HCT116 (cell line): Measurements from ENCODE around the gene KIF26B. TPM values are rescaled to one million over a fixed set of nuclear protein-coding genes. Genes with fewer than 3 reads are reported as not detected.

ENCODE experiments used
- ATAC-seq: fragments of 200-7000 bp; cut with Tn5 transposase; 2 replicates; pipeline ENCODE4 v1.9.1; 2020; ENCODE audit warnings: mild to moderate bottlenecking, moderate library complexity
- BruUV-seq: library from RNA; stranded (reverse); fragments of 400-500 nt; replicated peaks from 2 replicates; lab custom pipeline; 2021; lab: Mats Ljungman, UMichigan
- CTCF ChIA-PET: fragments of 300-600 bp; sonication (Branson Sonifier 250); formaldehyde crosslinking; loops from one replicate; lab custom pipeline; 2021; ENCODE audit warnings: antibody characterized with exemption; lab: Charles Lee
- POLR2A ChIA-PET: fragments of 300-600, 350-600 bp; sonication (Branson Sonifier 250); formaldehyde crosslinking; loops from one replicate; lab custom pipeline; 2021; ENCODE audit warnings: antibody characterized with exemption; lab: Charles Lee
- RAD21 ChIA-PET, 2 experiments: fragments of 300-600 bp; sonication (Branson Sonifier 250); formaldehyde crosslinking; loops; one replicate each; lab custom pipeline; 2023; ENCODE audit warnings: low total read pairs in 2 of 2; ENCODE audit not compliant: uncharacterized antibody in 2 of 2, unreplicated experiment in 2 of 2, low non-redundant PET in 1 of 2; lab: Charles Lee
- DNase-seq: peaks from one replicate; pipeline ENCODE4 v3.0.0-alpha.2; 2010; ENCODE audit warnings: low read depth, low spot score
- H2AFZ ChIP-seq: fragments of 200-600 bp; shearing (Covaris generic), sonication (generic); 2 replicates; pipeline ENCODE4 v1.6.1; 2017; ENCODE audit warnings: low read depth, mixed run types, mixed read lengths, antibody characterized with exemption, low read length; ENCODE audit not compliant: poor library complexity, severe bottlenecking
- H3K27ac ChIP-seq: 2 replicates; pipeline ENCODE4 v1.5.1; 2012; ENCODE audit warnings: low read depth, low read length
- H3K27me3 ChIP-seq: fragments of 200-600 bp; sonication (generic); 2 replicates; pipeline ENCODE4 v1.6.1; 2016; ENCODE audit warnings: mixed run types, low read length, mixed read lengths; ENCODE audit not compliant: insufficient read depth
- H3K36me3 ChIP-seq, 2 experiments: fragments of 200-500 bp in 1 of 2; fragments of 200-600 bp in 1 of 2; sonication (Bioruptor generic) in 1 of 2; sonication (generic) in 1 of 2; 2 replicates each; pipeline versions ENCODE4 v1.5.1 to v1.6.1; 2014 to 2016; ENCODE audit warnings: low read length in 2 of 2, inconsistent platforms in 1 of 2, mixed read lengths in 1 of 2, mixed run types in 1 of 2; ENCODE audit not compliant: insufficient read depth in 2 of 2, control insufficient read depth in 1 of 2
- H3K4me1 ChIP-seq, 2 experiments: fragments of 200-600 bp in 1 of 2; sonication (generic) in 1 of 2; 2 replicates each; pipeline versions ENCODE4 v1.5.1 to v1.6.1; 2012 to 2017; ENCODE audit warnings: low read length in 2 of 2, inconsistent platforms in 1 of 2, mild to moderate bottlenecking in 1 of 2, mixed read lengths in 1 of 2, mixed run types in 1 of 2, moderate library complexity in 1 of 2; ENCODE audit not compliant: insufficient read depth in 2 of 2, control insufficient read depth in 1 of 2
- H3K4me2 ChIP-seq: fragments of 200-600 bp; sonication (generic); 2 replicates; pipeline ENCODE4 v1.6.1; 2017; ENCODE audit warnings: mixed run types, low read length, mixed read lengths
- H3K4me3 ChIP-seq, 2 experiments: fragments of 200-600 bp in 1 of 2; sonication (generic) in 1 of 2; replicated peaks in 1 of 2; 2 replicates each; pipeline ENCODE4 v1.5.1; 2011 to 2016; ENCODE audit warnings: low read length in 2 of 2, control low read depth in 1 of 2, low read depth in 1 of 2, mild to moderate bottlenecking in 1 of 2, mixed read lengths in 1 of 2, mixed run types in 1 of 2
- H3K79me2 ChIP-seq: fragments of 200-600 bp; sonication (generic); 2 replicates; pipeline ENCODE4 v1.6.1; 2017; ENCODE audit warnings: mild to moderate bottlenecking, mixed run types, low read length, moderate library complexity, mixed read lengths; ENCODE audit not compliant: insufficient read depth
- H3K9ac ChIP-seq: fragments of 200-600 bp; sonication (generic); 2 replicates; pipeline ENCODE4 v1.6.1; 2016; ENCODE audit warnings: low read length, mixed read lengths
- H3K9me2 ChIP-seq: fragments of 200-600 bp; sonication (generic), shearing (Covaris generic); 2 replicates; pipeline ENCODE4 v1.6.1; 2017; ENCODE audit warnings: mixed run types, mild to moderate bottlenecking, moderate library complexity; ENCODE audit not compliant: insufficient read depth
- H3K9me3 ChIP-seq, 2 experiments: fragments of 200-500 bp in 1 of 2; fragments of 200-600 bp in 1 of 2; sonication (Bioruptor generic) in 1 of 2; sonication (generic) in 1 of 2; 2 replicates each; pipeline ENCODE4 v1.6.1; 2014 to 2017; ENCODE audit warnings: low read length in 2 of 2, mixed read lengths in 2 of 2, inconsistent platforms in 1 of 2, low read depth in 1 of 2, mild to moderate bottlenecking in 1 of 2, mixed run types in 1 of 2, moderate library complexity in 1 of 2; ENCODE audit not compliant: control insufficient read depth in 1 of 2, insufficient read depth in 1 of 2
- H4K20me1 ChIP-seq: fragments of 200-600 bp; sonication (generic), shearing (Covaris generic); 2 replicates; pipeline ENCODE4 v1.6.1; 2017; ENCODE audit warnings: mixed run types, mild to moderate bottlenecking, moderate library complexity; ENCODE audit not compliant: insufficient read depth
- CBX3 ChIP-seq: IDR thresholded peaks from 2 replicates; pipeline ENCODE4 v1.6.1; 2012; ENCODE audit warnings: low read depth
- CEBPB ChIP-seq: IDR thresholded peaks from 2 replicates; pipeline ENCODE4 v1.6.1; 2012; ENCODE audit warnings: low read depth
- ELF1 ChIP-seq: IDR thresholded peaks from 2 replicates; pipeline ENCODE4 v1.6.1; 2012; ENCODE audit warnings: low read depth, borderline replicate concordance
- EZH2phosphoT487 ChIP-seq: fragments of 200-600 bp; IDR thresholded peaks from 2 replicates; pipeline ENCODE4 v1.6.1; 2018; ENCODE audit warnings: antibody characterized with exemption, borderline replicate concordance
- JUND ChIP-seq: IDR thresholded peaks from 2 replicates; pipeline ENCODE4 v1.6.1; 2012
- POLR2A ChIP-seq: IDR thresholded peaks from 2 replicates; pipeline ENCODE4 v1.7.0; 2011; ENCODE audit warnings: borderline replicate concordance; ENCODE audit not compliant: insufficient read depth, insufficient read length; ENCODE audit errors: extremely low read depth
- RAD21 ChIP-seq: IDR thresholded peaks from 2 replicates; pipeline ENCODE4 v1.6.1; 2012; ENCODE audit warnings: low read depth, mild to moderate bottlenecking
- SIN3A ChIP-seq: IDR thresholded peaks from 2 replicates; pipeline ENCODE4 v1.6.1; 2012; ENCODE audit warnings: low read depth
- SP1 ChIP-seq: IDR thresholded peaks from 2 replicates; pipeline ENCODE4 v1.6.1; 2012; ENCODE audit warnings: low read depth
- SRF ChIP-seq: IDR thresholded peaks from 2 replicates; pipeline ENCODE4 v1.6.1; 2012; ENCODE audit warnings: low read depth
- TCF7L2 ChIP-seq: IDR thresholded peaks from 2 replicates; pipeline ENCODE4 v1.7.0; 2011; ENCODE audit warnings: borderline replicate concordance, inconsistent platforms; ENCODE audit not compliant: insufficient read depth, insufficient read length; ENCODE audit errors: extremely low read depth
- YY1 ChIP-seq: IDR thresholded peaks from 2 replicates; pipeline ENCODE4 v1.6.1; 2011; ENCODE audit warnings: low read length, low read depth, moderate library complexity, mild to moderate bottlenecking; ENCODE audit not compliant: insufficient replicate concordance; ENCODE audit errors: extremely low read depth
- ZNF274 ChIP-seq: fragments of 200-500 bp; sonication (Bioruptor generic); IDR thresholded peaks from 2 replicates; pipeline ENCODE4 v1.6.1; 2014; ENCODE audit warnings: mild to moderate bottlenecking, low read depth, low read length, inconsistent platforms
- intact Hi-C: fragments of 100-400 bp; cut with micrococcal nuclease; formaldehyde crosslinking; loops from 2 replicates; pipeline ENCODE4 v1.10.0; 2022
- total RNA-seq: library from RNA; stranded (reverse); gene quantifications from one replicate; pipeline ENCODE4 v1.2.1, GENCODE V29; 2021; ENCODE audit not compliant: unreplicated experiment
- TF ChIP-seq, protein P1 (sequence below): IDR thresholded peaks from 2 replicates; pipeline ENCODE4 v1.6.1; 2012; ENCODE audit warnings: low read depth
- TF ChIP-seq, protein P2 (sequence below), 3 experiments: fragments of 200-600 bp in 1 of 3; sonication (generic) in 1 of 3; IDR thresholded peaks in 2 of 3; conservative IDR thresholded peaks in 1 of 3; 2 replicates each; pipeline ENCODE4 v1.5.1; 2012 to 2017; ENCODE audit warnings: low read depth in 2 of 3, low read length in 2 of 3, antibody characterized with exemption in 1 of 3, borderline replicate concordance in 1 of 3, control low read depth in 1 of 3, mild to moderate bottlenecking in 1 of 3, mixed read lengths in 1 of 3, mixed run types in 1 of 3, moderate library complexity in 1 of 3; ENCODE audit not compliant: insufficient read depth in 1 of 3
- TF ChIP-seq, protein P3 (sequence below): IDR thresholded peaks from 2 replicates; pipeline ENCODE4 v1.6.1; 2012

The KIF26B gene
- total RNA-seq, 1 experiment from 2014 or later: 0.49 TPM

DNA sequence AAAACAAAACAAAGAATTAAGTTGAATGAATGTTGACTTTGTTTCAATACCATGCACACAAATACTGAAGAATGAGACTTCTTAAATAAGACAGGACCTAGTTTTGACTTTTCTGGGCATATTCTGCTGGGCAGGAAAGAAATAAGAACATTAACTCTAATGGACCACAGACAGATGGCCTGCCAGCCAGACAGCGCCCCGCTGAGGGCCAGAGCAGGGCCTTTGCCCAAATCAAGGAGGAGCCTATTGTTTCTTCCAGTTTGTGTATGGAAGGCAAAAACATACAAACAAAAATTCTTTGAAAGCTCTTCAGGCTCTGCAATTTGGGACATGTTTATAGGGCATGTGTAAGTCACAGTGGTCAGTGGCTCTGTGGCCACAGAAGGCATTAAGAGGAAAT is 44.4 kb upstream of the KIF26B start:
- RAD21 ChIA-PET: no interaction called here
- H3K4me3 ChIP-seq: no peak overlapping the region
- no peak for TF ChIP-seq CEBPB
- H3K9me2 ChIP-seq: no peaks in the 10 kb centered on the region
- no peak overlapping the region for H2AFZ ChIP-seq
- BruUV-seq: no TSS peak
- no peaks in the 10 kb centered on the region for H4K20me1 ChIP-seq
- no peaks in the 10 kb centered on the region for H3K79me2 ChIP-seq
- H3K27me3 ChIP-seq: no peaks in the 10 kb centered on the region
- no peaks in the 10 kb centered on the region for H3K36me3 ChIP-seq
- DNase-seq: no peak
- H3K27ac ChIP-seq: no peak overlapping the region
- H3K9me3 ChIP-seq: no peaks in the 10 kb centered on the region
- H3K9ac ChIP-seq: no peak overlapping the region
- no peaks in the 10 kb centered on the region; a peak in 1 of 4 replicates for H3K4me1 ChIP-seq
- CTCF ChIA-PET: no interaction called here
- no peak for ATAC-seq
- POLR2A ChIA-PET: no interaction called here
- intact Hi-C loops: no loop called here
- H3K4me2 ChIP-seq: no peak overlapping the region

DNA sequence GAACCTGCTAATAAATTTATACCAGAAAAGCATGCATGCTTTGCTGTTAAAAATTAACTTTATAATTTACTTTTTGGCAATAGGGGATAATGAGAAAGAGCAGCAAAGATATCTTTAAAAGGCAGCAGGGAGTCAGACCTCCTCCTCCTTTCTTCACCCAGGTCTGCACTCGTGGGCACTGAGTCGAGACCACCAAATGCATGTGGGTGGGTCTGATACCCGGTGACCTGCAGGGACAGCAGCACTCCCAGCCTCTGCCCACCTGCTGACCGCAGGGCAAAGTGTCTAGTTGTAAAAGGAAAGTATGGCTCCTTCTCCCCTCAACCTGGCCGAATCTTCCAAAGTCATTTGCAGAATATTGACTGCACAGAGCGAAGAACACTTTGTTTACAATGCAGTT is 43.7 kb upstream of the KIF26B start:
- Histone ChIP-seq H3K36me3 (no peaks in the 10 kb centered on the region), H3K9me3 (no peaks in the 10 kb centered on the region), H3K27me3 (no peaks in the 10 kb centered on the region), H3K4me1 (no peaks in the 10 kb centered on the region; a peak in 1 of 4 replicates)
- ChIA-PET RAD21 (no interaction called here), POLR2A (no interaction called here)
- TF ChIP-seq CBX3: no peak
- TF ChIP-seq, protein P1, sequence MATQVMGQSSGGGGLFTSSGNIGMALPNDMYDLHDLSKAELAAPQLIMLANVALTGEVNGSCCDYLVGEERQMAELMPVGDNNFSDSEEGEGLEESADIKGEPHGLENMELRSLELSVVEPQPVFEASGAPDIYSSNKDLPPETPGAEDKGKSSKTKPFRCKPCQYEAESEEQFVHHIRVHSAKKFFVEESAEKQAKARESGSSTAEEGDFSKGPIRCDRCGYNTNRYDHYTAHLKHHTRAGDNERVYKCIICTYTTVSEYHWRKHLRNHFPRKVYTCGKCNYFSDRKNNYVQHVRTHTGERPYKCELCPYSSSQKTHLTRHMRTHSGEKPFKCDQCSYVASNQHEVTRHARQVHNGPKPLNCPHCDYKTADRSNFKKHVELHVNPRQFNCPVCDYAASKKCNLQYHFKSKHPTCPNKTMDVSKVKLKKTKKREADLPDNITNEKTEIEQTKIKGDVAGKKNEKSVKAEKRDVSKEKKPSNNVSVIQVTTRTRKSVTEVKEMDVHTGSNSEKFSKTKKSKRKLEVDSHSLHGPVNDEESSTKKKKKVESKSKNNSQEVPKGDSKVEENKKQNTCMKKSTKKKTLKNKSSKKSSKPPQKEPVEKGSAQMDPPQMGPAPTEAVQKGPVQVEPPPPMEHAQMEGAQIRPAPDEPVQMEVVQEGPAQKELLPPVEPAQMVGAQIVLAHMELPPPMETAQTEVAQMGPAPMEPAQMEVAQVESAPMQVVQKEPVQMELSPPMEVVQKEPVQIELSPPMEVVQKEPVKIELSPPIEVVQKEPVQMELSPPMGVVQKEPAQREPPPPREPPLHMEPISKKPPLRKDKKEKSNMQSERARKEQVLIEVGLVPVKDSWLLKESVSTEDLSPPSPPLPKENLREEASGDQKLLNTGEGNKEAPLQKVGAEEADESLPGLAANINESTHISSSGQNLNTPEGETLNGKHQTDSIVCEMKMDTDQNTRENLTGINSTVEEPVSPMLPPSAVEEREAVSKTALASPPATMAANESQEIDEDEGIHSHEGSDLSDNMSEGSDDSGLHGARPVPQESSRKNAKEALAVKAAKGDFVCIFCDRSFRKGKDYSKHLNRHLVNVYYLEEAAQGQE: no peak
- no peak for TF ChIP-seq POLR2A
- TF ChIP-seq ELF1: no peak
- TF ChIP-seq SP1: no peak
- no peak for TF ChIP-seq TCF7L2
- TF ChIP-seq ZNF274: no peak
- no peak for TF ChIP-seq SIN3A
- TF ChIP-seq, protein P2, sequence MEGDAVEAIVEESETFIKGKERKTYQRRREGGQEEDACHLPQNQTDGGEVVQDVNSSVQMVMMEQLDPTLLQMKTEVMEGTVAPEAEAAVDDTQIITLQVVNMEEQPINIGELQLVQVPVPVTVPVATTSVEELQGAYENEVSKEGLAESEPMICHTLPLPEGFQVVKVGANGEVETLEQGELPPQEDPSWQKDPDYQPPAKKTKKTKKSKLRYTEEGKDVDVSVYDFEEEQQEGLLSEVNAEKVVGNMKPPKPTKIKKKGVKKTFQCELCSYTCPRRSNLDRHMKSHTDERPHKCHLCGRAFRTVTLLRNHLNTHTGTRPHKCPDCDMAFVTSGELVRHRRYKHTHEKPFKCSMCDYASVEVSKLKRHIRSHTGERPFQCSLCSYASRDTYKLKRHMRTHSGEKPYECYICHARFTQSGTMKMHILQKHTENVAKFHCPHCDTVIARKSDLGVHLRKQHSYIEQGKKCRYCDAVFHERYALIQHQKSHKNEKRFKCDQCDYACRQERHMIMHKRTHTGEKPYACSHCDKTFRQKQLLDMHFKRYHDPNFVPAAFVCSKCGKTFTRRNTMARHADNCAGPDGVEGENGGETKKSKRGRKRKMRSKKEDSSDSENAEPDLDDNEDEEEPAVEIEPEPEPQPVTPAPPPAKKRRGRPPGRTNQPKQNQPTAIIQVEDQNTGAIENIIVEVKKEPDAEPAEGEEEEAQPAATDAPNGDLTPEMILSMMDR (IDR thresholded peaks at IDR 0.05 in 2 of 3, conservative IDR thresholded peaks at IDR 0.05 in 1 of 3; ENCODE audit: borderline replicate concordance in 1 of 3, insufficient read depth in 1 of 3, low read depth in 2 of 3, low read length in 2 of 3): no peak
- TF ChIP-seq YY1: no peak
- TF ChIP-seq RAD21: no peak
- TF ChIP-seq, protein P3, sequence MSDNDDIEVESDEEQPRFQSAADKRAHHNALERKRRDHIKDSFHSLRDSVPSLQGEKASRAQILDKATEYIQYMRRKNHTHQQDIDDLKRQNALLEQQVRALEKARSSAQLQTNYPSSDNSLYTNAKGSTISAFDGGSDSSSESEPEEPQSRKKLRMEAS: no peak
- TF ChIP-seq JUND: no peak
- no peak for TF ChIP-seq EZH2phosphoT487
- no peak for TF ChIP-seq SRF
- TF ChIP-seq, all 23 proteins: peak for 0
- no peaks in the 10 kb centered on the region for H4K20me1 ChIP-seq
- H3K4me2 ChIP-seq: no peak overlapping the region
- DNase-seq (no peak), ATAC-seq (no peak)
- H3K27ac ChIP-seq: no peak overlapping the region
- no peak overlapping the region for H3K9ac ChIP-seq
- CTCF ChIA-PET: no interaction called here
- H3K4me3 ChIP-seq: no peak overlapping the region
- no peaks in the 10 kb centered on the region for H3K9me2 ChIP-seq
- H2AFZ ChIP-seq: no peak overlapping the region
- H3K79me2 ChIP-seq: no peaks in the 10 kb centered on the region
- BruUV-seq: no TSS peak
- intact Hi-C loops: no loop called here
